Hematopoietic multipotent progenitor cell treated with erythropoietin and hydrocortisone succinate and interleukin-3 and kit ligand, for 6 days (in vitro differentiated cells): Measurements from ENCODE around the gene ACSL5.
A peak's percentile ranks its signal among the peaks of the same experiment; 100 is the strongest.
"Not testable (repeated sequence)": the region's sequence is repeated elsewhere in the genome, so short reads cannot be mapped to it uniquely, and the experiment has no call there.

Experiments
- DNase-seq: peaks from one replicate; pipeline ENCODE4 v3.0.0-alpha.2; 2015

ACSL5 gene

GRCh38 chr10:112376396-112376790 is 2.5 kb downstream of the ACSL5 start:
- DNase-seq: peak; percentile 55

DNA sequence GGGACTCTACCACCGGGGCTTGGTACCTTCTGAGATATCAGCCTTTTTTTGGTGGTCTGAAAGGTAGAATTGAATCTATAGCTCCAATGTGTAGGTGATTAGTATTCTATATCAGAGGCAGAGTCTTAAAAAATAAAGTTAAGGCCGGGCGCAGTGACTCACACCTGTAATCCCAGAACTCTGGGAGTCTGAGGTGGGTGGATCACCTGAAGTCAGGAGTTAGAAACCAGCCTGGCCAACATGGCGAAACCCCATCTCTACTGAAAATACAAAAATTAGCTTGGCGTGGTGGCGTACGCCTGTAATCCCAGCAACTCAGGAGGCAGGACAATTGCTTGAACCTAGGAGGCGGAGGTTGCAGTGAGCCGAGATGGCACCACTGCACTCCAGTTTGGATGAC is 3.2 kb downstream of the ACSL5 start:
- DNase-seq: not testable (repeated sequence)

GRCh38 chr10:112379635-112380296 is 5.8 kb downstream of the ACSL5 start:
- DNase-seq: no peak

- no peak for DNase-seq
These were observed 8.8 kb downstream of the ACSL5 start for GRCh38 chr10:112382515-112383235.

- DNase-seq: peak; percentile 70
These were observed 9.4 kb downstream of the ACSL5 start for GRCh38 chr10:112383325-112383724.

DNA sequence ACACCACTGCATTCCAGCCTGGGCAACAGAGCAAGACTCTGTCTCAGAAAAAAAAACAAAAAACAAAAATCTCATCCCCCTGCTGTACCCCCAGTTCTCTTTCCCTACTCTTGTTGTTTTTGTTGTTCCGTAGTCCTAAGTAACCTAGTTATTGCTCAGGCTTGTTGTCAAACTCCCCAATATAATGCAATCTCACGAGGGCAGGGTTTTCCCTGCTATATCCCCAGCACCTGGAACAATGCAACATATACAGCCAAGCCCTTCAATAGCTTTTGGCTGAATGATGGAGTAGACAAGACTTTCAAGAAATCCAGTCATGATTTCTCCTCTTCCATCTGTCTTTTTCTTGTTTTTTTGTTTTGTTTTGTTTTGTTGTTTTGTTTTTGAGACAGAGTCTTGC is 10.2 kb downstream of the ACSL5 start:
- no peak for DNase-seq

- DNase-seq: no peak
These were observed 11.3 kb downstream of the ACSL5 start for GRCh38 chr10:112385201-112385600.

GRCh38 chr10:112388056-112388455 is 14.1 kb downstream of the ACSL5 start:
- not testable (repeated sequence) for DNase-seq

DNA sequence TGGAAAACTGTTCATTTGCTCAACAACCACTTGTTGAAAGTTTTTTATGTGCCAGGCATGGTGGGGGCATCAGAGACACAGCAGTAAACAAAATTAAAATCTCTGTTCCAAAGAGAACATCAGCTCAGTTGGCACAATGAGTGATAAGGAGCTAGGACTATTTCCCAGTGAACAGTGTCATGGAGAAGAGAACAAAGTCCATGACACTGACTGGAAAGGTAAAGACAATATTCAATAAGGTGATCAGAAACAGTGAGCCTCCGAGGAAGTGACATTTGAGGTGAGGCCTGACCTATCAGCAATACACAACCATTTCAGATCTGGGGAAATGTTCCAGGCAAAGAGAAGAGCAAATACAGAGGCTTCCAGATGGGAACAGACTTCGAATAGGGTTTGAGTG is 14.6 kb downstream of the ACSL5 start:
- DNase-seq: no peak

DNA sequence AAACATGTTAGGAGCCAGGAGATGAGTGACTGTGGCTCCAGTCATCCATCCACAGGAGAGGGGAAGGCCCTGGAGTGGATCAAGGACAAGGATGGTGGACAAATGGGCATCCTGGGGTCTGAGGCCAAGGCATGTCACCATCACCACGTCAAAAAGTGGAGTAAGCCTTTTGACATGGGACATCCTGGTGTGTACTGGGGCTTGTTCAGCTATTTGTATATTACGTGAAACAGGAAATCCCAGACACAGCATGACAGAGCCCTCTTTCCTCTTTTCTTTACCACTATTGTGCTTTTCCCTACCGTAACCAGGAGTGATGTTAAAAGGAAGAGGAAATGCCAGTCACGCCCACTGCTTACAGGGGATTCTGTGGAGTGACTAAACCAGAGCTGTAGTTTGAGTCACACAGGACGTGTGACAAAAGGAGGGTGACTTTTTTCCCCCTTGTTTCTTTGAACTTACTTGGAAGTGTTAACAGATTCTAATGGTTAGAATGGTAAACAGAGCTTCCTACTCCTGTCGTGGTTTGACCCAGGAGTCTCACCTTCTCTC is 15.4 kb downstream of the ACSL5 start:
- DNase-seq: peak; percentile 27

GRCh38 chr10:112390125-112390703 is 16.3 kb downstream of the ACSL5 start:
- no peak for DNase-seq

- no peak for DNase-seq
These were observed 19.4 kb downstream of the ACSL5 start for GRCh38 chr10:112393341-112393740.

GRCh38 chr10:112393827-112394226 is 19.9 kb downstream of the ACSL5 start:
- DNase-seq: no peak

GRCh38 chr10:112394475-112394875 is 20.6 kb downstream of the ACSL5 start:
- no peak for DNase-seq

DNA sequence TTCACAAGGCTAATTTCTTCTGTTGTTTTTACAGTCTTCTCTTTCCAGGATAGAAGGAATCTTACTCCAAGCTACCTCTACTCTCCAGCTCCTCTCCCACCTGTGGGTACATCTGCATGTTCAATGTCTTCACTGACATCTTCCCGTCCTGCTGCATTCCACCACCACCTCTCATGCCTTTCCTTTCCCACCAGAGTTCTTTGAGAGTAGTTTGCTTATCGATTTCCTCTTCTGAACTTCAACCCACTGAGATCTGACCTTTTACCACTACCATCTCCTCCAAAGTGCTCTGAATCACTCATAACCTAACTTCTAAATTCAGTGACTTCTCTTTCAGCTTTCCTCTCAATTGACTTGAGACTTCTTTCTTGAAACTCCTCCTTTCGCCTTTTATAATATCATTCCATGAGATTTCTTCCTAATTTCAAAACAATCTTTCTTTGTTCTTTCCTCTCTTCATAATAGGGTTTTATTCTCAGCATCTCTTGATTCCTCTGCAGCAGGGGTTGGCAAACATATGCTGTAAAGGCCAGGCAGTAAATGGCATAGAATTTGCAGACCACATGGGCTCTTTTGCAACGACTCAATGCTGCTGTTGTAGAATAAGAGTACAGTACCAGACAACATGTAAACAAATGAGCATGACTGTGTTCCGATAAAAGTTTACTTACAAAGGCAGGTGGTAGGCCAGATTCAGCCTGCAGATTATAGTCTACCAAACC is 22.1 kb downstream of the ACSL5 start:
- DNase-seq: no peak

DNA sequence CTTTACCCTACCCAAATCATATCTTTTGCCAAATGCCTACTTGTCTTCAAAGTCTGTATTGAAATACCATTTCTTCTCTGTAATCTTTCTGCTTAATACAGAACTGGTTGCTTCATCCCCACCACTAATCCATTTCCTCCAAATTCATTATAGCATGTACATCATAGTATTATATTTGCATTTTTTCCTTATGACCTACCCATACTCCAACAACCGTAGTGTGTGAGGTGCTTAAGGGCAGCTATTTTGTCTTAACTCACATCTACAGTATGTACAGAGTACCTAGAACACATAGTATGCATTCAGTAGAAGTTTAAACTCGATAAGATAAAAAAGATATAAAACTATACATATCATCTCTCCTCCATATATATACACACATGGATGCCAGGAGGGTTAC is 23.7 kb downstream of the ACSL5 start:
- DNase-seq: no peak

GRCh38 chr10:112402917-112403316 is 29.0 kb downstream of the ACSL5 start:
- DNase-seq: no peak

GRCh38 chr10:112404617-112405016 is 30.7 kb downstream of the ACSL5 start:
- no peak for DNase-seq

GRCh38 chr10:112406806-112407205 is 32.9 kb downstream of the ACSL5 start:
- DNase-seq: not testable (repeated sequence)

DNA sequence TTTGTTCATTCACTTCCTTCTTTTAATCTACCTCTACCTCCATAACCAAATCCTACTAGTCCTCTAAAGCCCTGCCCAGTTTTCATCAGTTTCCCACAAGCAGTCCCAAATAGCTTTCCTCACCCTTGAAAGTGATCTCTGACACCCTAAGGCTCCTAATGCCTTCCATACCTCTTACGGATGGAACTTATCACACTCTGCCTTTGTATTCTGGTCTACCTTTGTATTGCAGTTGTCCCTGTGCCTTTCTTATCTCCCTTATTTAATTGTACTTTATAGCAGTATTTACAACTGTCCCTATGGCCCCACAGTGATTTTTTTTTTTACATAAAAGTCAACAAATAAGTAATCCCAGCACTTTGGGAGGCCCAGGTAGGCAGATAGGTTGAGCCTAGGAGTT is 33.8 kb downstream of the ACSL5 start:
- no peak for DNase-seq

GRCh38 chr10:112409299-112409698 is 35.4 kb downstream of the ACSL5 start:
- peak; percentile 57 for DNase-seq

GRCh38 chr10:112409755-112410154 is 35.8 kb downstream of the ACSL5 start:
- DNase-seq: no peak

DNA sequence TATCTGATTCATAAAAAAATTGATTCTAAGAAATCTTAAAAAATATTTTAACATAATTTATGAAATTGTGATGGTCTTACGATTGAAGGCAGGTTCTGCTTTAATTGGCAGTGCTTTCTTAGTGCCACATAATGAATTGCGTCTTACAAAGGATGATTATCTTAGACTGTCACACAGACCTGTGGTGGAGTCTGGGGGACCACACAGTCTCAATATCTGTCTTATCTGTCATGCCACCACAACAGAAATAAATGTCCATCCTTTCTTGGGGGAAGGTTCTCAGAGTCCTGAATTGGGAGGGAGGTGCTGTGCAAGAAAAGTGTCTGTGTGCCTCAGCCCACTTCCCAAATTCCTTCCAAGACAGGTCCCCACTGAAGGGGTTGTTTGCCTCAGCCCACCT is 38.8 kb downstream of the ACSL5 start:
- DNase-seq: peak; percentile 94
